Stimulated activated naive CD8-positive, alpha-beta T cell treated with anti-CD3 and anti-CD28 coated beads, Interleukin-15, Interleukin-2, amounts not matched to agents 100 ng/mL and 50 ng/mL, for 24 hours (primary cell): ENCODE measurements around the gene TLE4.

ENCODE experiments used
- H3K27ac Mint-ChIP-seq: one replicate; pipeline ENCODE4 v1.8.0; 2021; ENCODE audit warnings: mild to moderate bottlenecking, mixed read lengths
- H3K27me3 Mint-ChIP-seq: one replicate; pipeline ENCODE4 v1.8.0; 2021; ENCODE audit warnings: mixed read lengths
- H3K36me3 Mint-ChIP-seq: one replicate; pipeline ENCODE4 v1.8.0; 2021; ENCODE audit warnings: low read depth, mixed read lengths
- H3K4me1 Mint-ChIP-seq: one replicate; pipeline ENCODE4 v1.8.0; 2021; ENCODE audit warnings: low read depth, mixed read lengths
- H3K4me3 Mint-ChIP-seq: one replicate; pipeline ENCODE4 v1.8.0; 2021; ENCODE audit warnings: mild to moderate bottlenecking, mixed read lengths
- H3K9me3 Mint-ChIP-seq: one replicate; pipeline ENCODE4 v1.8.0; 2021; ENCODE audit warnings: mixed read lengths

Gene TLE4

DNA sequence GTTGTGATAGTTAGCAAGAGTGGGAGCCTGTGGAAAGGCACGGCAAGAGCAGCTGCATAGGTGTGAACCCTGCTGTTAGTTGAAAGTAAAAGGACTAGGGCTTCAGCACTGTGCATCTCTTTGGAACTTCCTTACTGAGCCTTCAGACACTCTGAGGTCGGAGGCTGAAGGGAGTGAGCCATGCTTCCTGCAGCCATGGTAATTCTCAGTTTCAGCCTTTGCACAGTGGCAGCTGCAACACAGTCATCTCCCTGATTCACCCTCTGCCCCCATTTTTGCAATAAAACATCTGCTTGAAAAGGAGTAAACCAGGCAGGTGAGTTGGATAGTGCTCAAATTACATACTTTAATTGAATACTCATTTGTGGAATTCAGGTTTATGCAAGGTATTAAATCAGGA is 6.5 kb upstream of the TLE4 start:
- H3K4me1 Mint-ChIP-seq, result peaks cover 20% of the 10 kb centered on the region
- H3K27ac Mint-ChIP-seq, result no peak overlapping the region
- no peaks in the 10 kb centered on the region for H3K36me3 Mint-ChIP-seq
- H3K27me3 Mint-ChIP-seq, result peaks cover 15% of the 10 kb centered on the region
- H3K9me3 Mint-ChIP-seq, result no peaks in the 10 kb centered on the region
- no peak overlapping the region for H3K4me3 Mint-ChIP-seq

DNA sequence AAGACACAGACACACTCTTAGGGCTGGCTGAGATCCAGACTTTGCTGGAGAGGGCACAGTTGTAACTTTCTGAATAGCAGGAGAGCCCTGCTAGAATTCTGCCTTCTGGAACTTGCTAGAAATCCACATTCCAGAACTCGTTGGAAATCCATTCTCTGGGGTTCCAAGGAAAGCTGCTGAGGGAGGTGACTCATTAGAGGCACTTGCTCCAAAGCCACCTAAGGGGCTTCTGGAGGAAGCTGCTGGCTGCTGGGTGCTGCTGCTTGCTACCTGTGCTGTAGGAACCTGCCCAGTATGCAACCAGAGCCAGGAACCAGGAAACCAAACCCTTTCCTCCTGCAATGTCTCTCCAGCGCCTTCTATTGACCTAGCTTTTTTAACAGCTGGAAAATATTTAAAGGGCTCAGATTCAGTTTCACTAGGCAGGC is 4.1 kb upstream of the TLE4 start:
- Mint-ChIP-seq H3K27ac (no peak overlapping the region), H3K27me3 (peaks cover 13% of the 10 kb centered on the region), H3K9me3 (no peaks in the 10 kb centered on the region), H3K4me3 (no peak overlapping the region), H3K4me1 (peaks cover 20% of the 10 kb centered on the region), H3K36me3 (no peaks in the 10 kb centered on the region)

DNA sequence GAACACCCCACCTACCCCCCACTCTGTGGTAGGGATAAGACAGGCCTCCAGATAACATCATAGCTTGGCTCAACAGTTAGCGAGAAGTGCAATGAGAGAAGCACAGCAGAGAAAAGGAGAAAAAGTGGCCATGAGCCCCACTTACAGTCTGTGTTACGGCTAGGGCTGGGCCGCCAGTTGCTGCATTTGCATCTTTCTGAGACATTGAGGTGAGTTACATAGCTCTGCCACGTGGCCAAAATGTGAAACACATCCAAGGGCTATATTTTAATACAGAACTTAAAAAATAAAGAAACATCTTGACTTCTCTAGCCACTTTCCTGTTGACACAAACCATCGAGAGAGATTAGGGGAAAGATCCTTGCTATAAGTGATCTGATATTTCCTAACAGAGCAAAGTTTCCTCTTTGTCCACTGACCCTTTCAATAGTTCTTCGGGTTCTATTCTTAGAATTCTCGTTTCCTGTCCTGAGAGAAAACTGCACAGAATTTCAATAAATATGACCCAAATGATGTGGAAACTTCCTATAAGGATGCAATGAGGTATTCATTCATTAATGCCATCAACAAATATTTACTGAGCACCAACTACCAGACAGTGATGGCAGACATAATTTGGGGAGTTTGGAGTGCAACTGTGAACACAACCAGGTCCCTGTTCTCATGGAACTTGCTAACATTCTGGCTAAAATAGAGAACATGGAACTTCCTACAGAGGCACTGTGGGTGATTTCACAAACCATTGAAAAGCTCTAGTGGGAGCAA is 3.2 kb upstream of the TLE4 start:
- no peak overlapping the region for H3K27ac Mint-ChIP-seq
- peaks cover 10% of the 10 kb centered on the region for H3K27me3 Mint-ChIP-seq
- H3K9me3 Mint-ChIP-seq, result no peaks in the 10 kb centered on the region
- peaks cover 16% of the 10 kb centered on the region for H3K4me1 Mint-ChIP-seq
- H3K4me3 Mint-ChIP-seq, result no peak overlapping the region
- no peaks in the 10 kb centered on the region for H3K36me3 Mint-ChIP-seq

DNA sequence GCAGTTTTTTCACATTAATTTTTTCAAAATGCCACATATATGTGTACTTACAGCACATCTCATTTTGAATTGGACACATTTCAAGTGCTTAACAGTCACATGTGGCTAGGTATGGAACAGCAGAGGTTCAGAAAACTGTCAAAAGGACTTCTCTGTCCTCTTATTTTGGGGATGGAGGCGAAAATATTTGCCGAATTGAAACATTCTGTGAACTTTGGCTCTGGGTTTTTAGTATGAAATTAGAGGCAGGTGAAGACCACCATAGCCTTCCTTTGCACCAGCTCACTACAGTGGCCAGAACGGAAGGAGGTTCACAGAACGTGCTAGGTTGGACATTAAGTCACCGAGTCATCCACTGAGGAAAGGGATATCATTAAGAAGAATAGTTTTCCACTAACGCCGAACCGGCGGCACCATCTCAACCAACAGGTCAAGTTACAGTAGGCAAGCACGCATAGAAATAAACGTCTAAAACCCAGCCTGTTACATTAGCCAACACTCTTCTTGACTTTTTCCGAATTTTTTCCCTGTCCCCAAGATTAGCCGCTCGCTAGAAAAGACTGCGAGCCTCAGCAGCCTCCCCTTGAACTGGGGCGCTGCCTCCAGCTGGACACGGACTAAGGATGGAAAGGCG is 1.8 kb upstream of the TLE4 start:
- H3K27ac Mint-ChIP-seq, result no peak overlapping the region
- no peak overlapping the region for H3K4me3 Mint-ChIP-seq
- H3K9me3 Mint-ChIP-seq, result no peaks in the 10 kb centered on the region
- no peaks in the 10 kb centered on the region for H3K36me3 Mint-ChIP-seq
- peaks cover 10% of the 10 kb centered on the region for H3K27me3 Mint-ChIP-seq
- peaks cover 30% of the 10 kb centered on the region for H3K4me1 Mint-ChIP-seq

DNA sequence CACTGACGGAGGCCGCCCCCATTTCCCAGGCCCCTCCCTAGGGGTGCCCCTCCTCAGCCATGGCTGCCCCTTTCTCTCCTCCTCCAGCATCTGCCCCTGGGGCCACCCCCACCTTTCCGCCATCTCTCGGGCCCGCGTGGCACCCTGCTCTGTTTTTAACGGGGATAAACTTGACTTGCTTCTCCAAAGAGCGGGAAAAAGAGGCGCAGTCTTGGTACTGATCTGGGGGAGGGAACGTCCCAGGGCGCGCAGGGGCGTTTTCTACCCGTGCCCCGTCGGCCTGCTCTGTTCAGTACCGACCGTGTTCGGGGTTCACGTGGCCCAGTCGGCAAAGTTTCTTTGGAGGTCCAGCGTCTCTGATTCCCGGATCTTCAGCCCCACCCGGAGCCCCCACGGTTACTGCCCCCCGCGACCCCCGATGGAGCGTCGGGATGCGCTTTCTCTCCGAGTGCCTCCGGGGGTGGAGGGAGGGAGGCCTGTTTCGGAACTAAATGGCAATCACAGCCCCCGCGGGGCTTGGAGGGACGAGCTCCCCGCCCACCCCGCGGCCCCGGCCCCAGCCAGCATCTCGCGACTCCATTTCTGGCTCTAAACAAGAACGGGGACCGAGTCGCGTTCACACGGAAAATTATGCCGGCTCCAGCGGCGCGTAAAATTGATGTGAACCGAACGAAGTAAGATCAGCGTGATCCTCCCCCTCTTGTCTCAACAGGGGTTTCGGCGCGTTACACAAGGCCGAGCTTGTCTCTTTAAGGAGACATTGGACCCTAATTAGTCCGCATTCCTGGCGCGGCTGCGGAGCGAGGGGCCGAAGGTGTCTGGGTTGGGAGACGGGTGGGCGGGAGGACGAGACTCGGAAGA is 1.1 kb upstream of the TLE4 start:
- Mint-ChIP-seq H3K27me3 (peaks cover 7% of the 10 kb centered on the region), H3K9me3 (no peaks in the 10 kb centered on the region), H3K4me1 (peaks cover 27% of the 10 kb centered on the region), H3K27ac (no peak overlapping the region), H3K4me3 (no peak overlapping the region), H3K36me3 (peaks cover 3% of the 10 kb centered on the region)

DNA sequence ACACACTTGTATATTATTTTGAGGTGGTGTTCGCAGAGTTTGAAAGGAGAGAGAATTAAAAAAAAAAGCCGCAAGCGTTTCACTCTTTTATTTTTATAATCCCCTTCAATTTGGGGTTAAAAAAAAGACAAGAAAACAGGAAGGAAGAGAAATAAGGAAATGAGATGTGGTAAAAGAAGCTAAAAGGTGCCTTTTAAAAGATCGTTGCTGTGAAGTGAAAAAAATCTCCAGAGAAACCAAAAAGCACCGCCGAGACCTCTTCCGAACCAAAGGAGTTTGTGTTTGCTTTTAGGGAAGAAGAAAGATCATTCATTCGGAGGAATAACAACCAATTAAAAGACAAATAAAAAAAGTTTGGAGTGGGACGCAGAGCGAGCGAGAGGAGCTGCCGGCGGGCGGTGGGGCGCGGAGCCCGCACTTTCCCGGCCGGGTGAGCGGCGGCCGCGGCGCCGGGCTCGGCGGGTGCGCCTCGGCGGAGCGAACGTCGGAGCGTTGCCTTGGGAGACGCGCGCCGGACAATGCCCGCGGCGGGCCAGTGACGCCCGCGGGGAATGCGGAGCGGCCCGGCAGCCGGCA is 355 bp downstream of the TLE4 start:
- Mint-ChIP-seq H3K36me3 (peaks cover 13% of the 10 kb centered on the region), H3K4me1 (peaks cover 40% of the 10 kb centered on the region), H3K4me3 (peak overlapping the region; percentile 91), H3K27me3 (peaks cover 3% of the 10 kb centered on the region), H3K9me3 (no peaks in the 10 kb centered on the region), H3K27ac (no peak overlapping the region)

DNA sequence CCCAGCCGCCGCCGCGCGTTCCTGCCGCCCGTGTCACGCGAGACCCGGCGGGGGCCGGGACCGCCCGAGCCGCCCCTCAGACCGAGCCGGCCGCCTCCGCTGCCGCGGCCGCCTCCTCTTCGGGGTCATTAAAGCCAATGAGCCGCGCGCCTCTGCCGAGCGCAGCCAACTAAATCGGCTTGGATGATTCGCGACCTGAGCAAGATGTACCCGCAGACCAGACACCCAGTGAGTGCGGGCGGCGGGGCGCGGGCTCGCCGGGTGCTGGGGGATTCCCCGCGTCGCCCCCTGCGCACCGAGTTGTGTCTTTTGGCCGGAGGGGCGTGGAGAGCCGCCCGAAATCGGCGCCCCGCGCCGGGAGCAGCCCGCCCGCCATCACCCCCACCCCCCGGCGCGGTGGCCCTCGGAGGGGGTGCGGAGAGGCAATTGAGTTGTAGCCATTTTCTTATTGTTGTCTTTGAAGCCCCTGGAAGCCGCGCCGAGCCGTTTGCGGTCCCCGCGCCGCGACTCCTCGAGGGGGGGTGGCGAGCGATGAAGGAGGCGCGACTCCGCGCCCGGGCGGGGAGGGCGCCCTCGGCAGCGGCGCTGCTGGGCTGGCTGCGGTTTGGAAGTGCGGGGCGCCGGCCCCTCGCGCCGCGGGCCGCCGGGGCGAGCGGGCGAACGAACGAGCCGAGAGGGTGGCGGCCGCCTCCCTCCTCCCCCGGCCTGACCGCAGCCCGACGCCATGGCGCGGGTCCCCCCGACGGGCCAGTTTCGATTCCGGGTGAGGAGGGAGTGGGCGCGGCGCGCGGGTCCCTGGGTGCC is 1.0 kb downstream of the TLE4 start:
- H3K27me3 Mint-ChIP-seq, result no peaks in the 10 kb centered on the region
- H3K9me3 Mint-ChIP-seq, result no peaks in the 10 kb centered on the region
- H3K4me3 Mint-ChIP-seq, result peak overlapping the region; percentile 91
- peaks cover 20% of the 10 kb centered on the region for H3K36me3 Mint-ChIP-seq
- H3K4me1 Mint-ChIP-seq, result peaks cover 47% of the 10 kb centered on the region
- no peak overlapping the region for H3K27ac Mint-ChIP-seq

DNA sequence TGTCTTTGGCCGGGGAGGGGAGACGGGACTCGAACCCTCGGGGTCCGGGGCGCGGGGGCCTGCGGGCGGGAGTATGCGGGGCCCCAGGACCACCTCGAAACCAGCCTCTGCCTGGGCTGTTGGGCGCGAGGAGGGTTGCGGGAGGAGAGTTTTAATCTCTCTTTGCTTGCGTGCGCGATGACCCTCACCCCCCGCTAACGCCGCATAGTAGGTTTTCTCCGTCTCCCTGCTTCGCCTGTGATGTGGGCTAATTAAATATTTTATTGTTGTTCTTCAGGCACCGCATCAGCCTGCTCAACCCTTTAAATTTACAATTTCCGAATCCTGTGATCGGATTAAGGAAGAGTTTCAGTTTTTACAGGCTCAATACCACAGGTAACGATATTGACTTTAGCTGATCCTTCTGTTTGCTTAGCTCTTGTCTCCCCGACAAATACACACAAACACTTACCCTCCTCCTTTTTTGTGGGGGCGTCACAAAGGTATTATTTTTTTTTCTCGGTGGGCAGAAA is 1.7 kb downstream of the TLE4 start:
- Mint-ChIP-seq H3K9me3 (no peaks in the 10 kb centered on the region), H3K27me3 (no peaks in the 10 kb centered on the region), H3K27ac (peak overlapping the region; percentile 89), H3K4me1 (peaks cover 54% of the 10 kb centered on the region), H3K4me3 (peak overlapping the region; percentile 91), H3K36me3 (peaks cover 20% of the 10 kb centered on the region)

DNA sequence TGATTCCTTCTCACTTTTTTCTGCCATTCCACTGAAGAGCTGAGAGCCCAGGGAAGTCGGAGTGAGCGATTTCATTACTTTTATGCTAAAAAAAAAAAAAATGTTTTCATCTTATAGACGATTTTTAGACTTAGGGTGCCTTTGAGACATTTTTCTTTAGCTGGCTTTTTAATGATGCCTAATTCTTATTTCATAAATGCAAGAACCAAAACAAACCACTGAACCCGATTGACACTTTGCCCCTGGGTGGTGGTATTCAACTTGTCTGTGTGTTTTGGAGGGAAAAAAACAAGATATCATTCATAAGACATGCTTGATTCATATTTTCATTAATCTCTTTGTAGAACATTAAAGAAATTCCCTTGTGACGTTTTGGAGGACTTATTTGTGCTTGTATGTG is 2.4 kb downstream of the TLE4 start:
- Mint-ChIP-seq H3K27ac (peak overlapping the region; percentile 89), H3K27me3 (no peaks in the 10 kb centered on the region), H3K36me3 (peaks cover 24% of the 10 kb centered on the region), H3K4me3 (peak overlapping the region; percentile 91), H3K4me1 (peaks cover 61% of the 10 kb centered on the region), H3K9me3 (no peaks in the 10 kb centered on the region)

DNA sequence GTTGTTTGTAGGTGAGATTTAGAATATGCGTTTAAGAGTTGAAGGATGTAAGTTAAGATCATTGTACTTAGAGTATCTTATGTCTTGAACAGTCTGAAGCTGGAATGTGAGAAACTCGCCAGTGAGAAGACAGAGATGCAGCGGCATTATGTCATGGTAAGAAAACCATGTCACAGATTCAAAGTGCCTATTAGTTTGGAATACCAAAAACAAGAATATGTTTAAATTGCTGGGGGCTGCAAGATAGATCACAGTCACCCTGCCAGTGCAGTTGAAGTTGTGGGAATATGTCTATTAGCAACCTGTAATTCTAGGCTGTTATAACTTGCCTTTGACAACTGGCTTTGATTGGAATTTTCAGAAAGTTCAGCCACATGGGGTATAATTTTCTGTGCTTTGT is 3.0 kb downstream of the TLE4 start:
- Mint-ChIP-seq H3K27ac (no peak overlapping the region), H3K9me3 (no peaks in the 10 kb centered on the region), H3K4me3 (peak overlapping the region; percentile 91), H3K27me3 (no peaks in the 10 kb centered on the region), H3K4me1 (peaks cover 63% of the 10 kb centered on the region), H3K36me3 (peaks cover 25% of the 10 kb centered on the region)

DNA sequence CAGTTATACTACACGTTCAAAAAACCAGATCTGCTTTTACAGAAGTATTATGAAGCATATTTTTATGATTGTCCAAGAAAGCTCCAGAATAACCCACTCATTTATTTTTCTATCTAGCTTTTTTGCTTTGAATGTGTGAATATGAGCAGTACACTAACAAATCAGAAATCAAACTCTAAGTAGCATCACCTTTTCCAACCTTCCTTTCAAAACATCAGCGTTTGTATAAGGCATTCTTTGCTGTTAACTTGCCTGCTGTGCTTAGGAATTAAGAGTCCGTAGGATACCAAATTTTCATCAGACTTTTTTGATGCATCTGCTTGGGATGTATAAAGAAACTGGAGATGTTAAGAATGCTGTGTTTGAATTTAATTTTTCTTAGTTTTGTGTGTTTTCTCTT is 3.8 kb downstream of the TLE4 start:
- Mint-ChIP-seq H3K27me3 (no peaks in the 10 kb centered on the region), H3K27ac (no peak overlapping the region), H3K36me3 (peaks cover 30% of the 10 kb centered on the region), H3K4me3 (peak overlapping the region; percentile 0), H3K4me1 (peaks cover 62% of the 10 kb centered on the region), H3K9me3 (no peaks in the 10 kb centered on the region)

DNA sequence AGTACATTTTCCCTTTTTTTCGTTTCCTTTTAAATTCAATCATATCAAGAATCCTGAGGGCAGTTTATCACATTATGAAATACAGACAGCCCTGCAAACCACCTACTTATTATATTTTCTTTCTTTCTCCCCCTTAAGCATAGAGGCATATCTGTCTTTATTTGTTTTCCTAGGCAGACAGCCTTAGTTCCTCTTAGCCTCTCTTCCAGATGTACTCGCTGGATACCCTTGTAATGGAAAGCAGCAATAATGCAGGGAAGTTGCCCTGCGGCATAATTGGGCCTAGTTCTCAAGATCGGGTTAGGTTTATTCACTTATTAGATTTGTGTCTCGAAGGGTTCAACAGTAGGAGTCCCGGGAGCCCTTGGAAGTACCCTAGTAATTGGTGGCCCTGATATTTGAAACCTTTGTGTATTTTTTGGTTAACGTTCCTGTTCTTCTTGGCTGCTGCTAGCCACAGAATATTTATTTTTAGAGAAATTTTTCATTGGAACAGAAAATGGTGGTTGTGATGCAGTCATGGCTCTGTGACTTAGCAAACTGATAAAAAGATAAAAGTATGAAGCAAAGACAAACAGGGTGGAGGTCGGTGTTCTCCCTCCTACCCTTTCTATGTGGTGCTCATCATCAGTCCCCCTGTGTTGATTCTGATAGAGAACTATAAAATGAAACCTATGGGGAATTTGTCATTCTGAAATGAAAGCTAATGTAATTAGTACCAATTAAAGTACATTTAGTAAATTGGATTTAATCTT is 6.4 kb downstream of the TLE4 start:
- H3K9me3 Mint-ChIP-seq, result no peaks in the 10 kb centered on the region
- no peaks in the 10 kb centered on the region for H3K27me3 Mint-ChIP-seq
- peak overlapping the region; percentile 13 for H3K27ac Mint-ChIP-seq
- peaks cover 87% of the 10 kb centered on the region for H3K4me1 Mint-ChIP-seq
- H3K36me3 Mint-ChIP-seq, result peaks cover 39% of the 10 kb centered on the region
- no peak overlapping the region for H3K4me3 Mint-ChIP-seq

DNA sequence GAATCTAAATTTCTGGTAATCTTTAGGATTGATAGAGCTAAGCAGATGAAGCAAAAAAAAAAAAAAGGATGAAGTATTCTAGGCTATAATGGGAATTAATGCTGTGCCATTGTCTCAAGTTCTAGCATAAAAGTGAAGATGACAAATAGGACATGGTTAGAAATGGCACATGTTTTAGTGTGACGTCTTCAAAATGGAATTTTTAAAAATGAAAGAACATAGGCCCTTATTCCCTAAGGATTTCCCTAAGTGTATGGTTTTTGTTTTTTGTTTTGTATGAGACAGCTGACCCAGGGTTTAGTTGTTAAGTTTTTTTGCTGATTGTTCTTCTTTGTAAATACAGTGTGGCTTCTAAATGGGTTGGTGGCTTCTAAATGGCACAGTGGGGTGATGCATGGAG is 7.1 kb downstream of the TLE4 start:
- Mint-ChIP-seq H3K9me3 (no peaks in the 10 kb centered on the region), H3K27ac (peak overlapping the region; percentile 3), H3K4me1 (peaks cover 91% of the 10 kb centered on the region), H3K27me3 (no peaks in the 10 kb centered on the region), H3K36me3 (peaks cover 39% of the 10 kb centered on the region), H3K4me3 (no peak overlapping the region)
